HEK293 (cell line): Measurements from ENCODE around the gene GPRC5B.

ENCODE experiments used
- BCL11B ChIP-seq: fragments of 450-650 bp; formaldehyde crosslinking; IDR thresholded peaks from 2 replicates; pipeline ENCODE4 v1.5.1; 2016; ENCODE audit warnings: low read depth, missing biosample characterization, missing genetic modification characterization
- EGR2 ChIP-seq: fragments of 450-650 bp; formaldehyde crosslinking; IDR thresholded peaks from 2 replicates; pipeline ENCODE4 v1.5.1; 2016; ENCODE audit warnings: low read depth, missing biosample characterization, missing genetic modification characterization
- MZF1 ChIP-seq: fragments of 450-650 bp; formaldehyde crosslinking; IDR thresholded peaks from 2 replicates; pipeline ENCODE4 v1.5.1; 2017; ENCODE audit warnings: missing biosample characterization, missing genetic modification characterization, borderline replicate concordance
- SCRT1 ChIP-seq: fragments of 450-650 bp; formaldehyde crosslinking; IDR thresholded peaks from 2 replicates; pipeline ENCODE4 v1.5.1; 2016; ENCODE audit warnings: missing biosample characterization, missing genetic modification characterization, borderline replicate concordance
- ZBTB20 ChIP-seq: fragments of 450-650 bp; formaldehyde crosslinking; IDR thresholded peaks from 2 replicates; pipeline ENCODE4 v1.5.1; 2016; ENCODE audit warnings: missing biosample characterization, missing genetic modification characterization
- ZIC2 ChIP-seq: fragments of 450-650 bp; formaldehyde crosslinking; IDR thresholded peaks from 2 replicates; pipeline ENCODE4 v1.5.1; 2016; ENCODE audit warnings: missing biosample characterization, missing genetic modification characterization
- ZNF10 ChIP-seq: fragments of 450-650 bp; formaldehyde crosslinking; IDR thresholded peaks from 2 replicates; pipeline ENCODE4 v1.5.1; 2017; ENCODE audit warnings: missing biosample characterization, missing genetic modification characterization
- ZNF133 ChIP-seq: fragments of 450-650 bp; formaldehyde crosslinking; IDR thresholded peaks from 2 replicates; pipeline ENCODE4 v1.5.1; 2016; ENCODE audit warnings: missing biosample characterization, missing genetic modification characterization
- ZNF23 ChIP-seq: fragments of 450-650 bp; formaldehyde crosslinking; IDR thresholded peaks from 2 replicates; pipeline ENCODE4 v1.5.1; 2016; ENCODE audit warnings: missing biosample characterization, missing genetic modification characterization, borderline replicate concordance
- ZNF558 ChIP-seq: fragments of 450-650 bp; formaldehyde crosslinking; IDR thresholded peaks from 2 replicates; pipeline ENCODE4 v1.5.1; 2016; ENCODE audit warnings: missing biosample characterization, missing genetic modification characterization
- ZNF610 ChIP-seq: fragments of 450-650 bp; formaldehyde crosslinking; IDR thresholded peaks from 2 replicates; pipeline ENCODE4 v1.5.1; 2016; ENCODE audit warnings: missing biosample characterization, missing genetic modification characterization, borderline replicate concordance
- ZNF623 ChIP-seq: fragments of 450-650 bp; formaldehyde crosslinking; IDR thresholded peaks from 2 replicates; pipeline ENCODE4 v1.5.1; 2016; ENCODE audit warnings: missing biosample characterization, missing genetic modification characterization
- ZNF660 ChIP-seq: fragments of 450-650 bp; IDR thresholded peaks from 2 replicates; pipeline ENCODE4 v1.5.1; 2018; ENCODE audit warnings: missing biosample characterization, mild to moderate bottlenecking, missing genetic modification characterization
- ZNF791 ChIP-seq: fragments of 450-650 bp; formaldehyde crosslinking; IDR thresholded peaks from 2 replicates; pipeline ENCODE4 v1.5.1; 2016; ENCODE audit warnings: missing biosample characterization, missing genetic modification characterization
- ZSCAN4 ChIP-seq: fragments of 450-650 bp; formaldehyde crosslinking; IDR thresholded peaks from 2 replicates; pipeline ENCODE4 v1.5.1; 2017; ENCODE audit warnings: missing biosample characterization, missing genetic modification characterization
- TF ChIP-seq, protein P1 (sequence below): fragments of 450-650 bp; formaldehyde crosslinking; IDR thresholded peaks from 2 replicates; pipeline ENCODE4 v1.5.1; 2016; ENCODE audit warnings: missing biosample characterization, missing genetic modification characterization
- TF ChIP-seq, protein P2 (sequence below): fragments of 450-650 bp; formaldehyde crosslinking; IDR thresholded peaks from 2 replicates; pipeline ENCODE4 v1.5.1; 2016; ENCODE audit warnings: missing biosample characterization, missing genetic modification characterization, borderline replicate concordance
- TF ChIP-seq, protein P3 (sequence below): fragments of 450-650 bp; formaldehyde crosslinking; IDR thresholded peaks from 2 replicates; pipeline ENCODE4 v1.5.1; 2016; ENCODE audit warnings: missing biosample characterization, missing genetic modification characterization
- TF ChIP-seq, protein P4 (sequence below): fragments of 450-650 bp; formaldehyde crosslinking; IDR thresholded peaks from 2 replicates; pipeline ENCODE4 v1.5.1; 2016; ENCODE audit warnings: missing biosample characterization, missing genetic modification characterization

Gene GPRC5B

GRCh38 chr16:19907161-19907992 is 22.7 kb upstream of the GPRC5B start (continued):
- TF ChIP-seq BCL11B (no peak), ZNF660 (tag by site-specific recombination) (peak; percentile 44; the same call in 1 of the 2 replicates), EGR2 (no peak), ZSCAN4 (tag by site-specific recombination) (no peak), ZBTB20 (tag by site-specific recombination) (no peak), ZIC2 (peak; percentile 24; the same call in 1 of the 2 replicates), ZNF791 (tag by site-specific recombination) (no peak), ZNF558 (no peak), MZF1 (no peak), ZNF610 (tag by site-specific recombination) (no peak), ZNF10 (tag by site-specific recombination) (no peak), SCRT1 (tag by site-specific recombination) (no peak), ZNF23 (tag by site-specific recombination) (no peak), ZNF623 (tag by site-specific recombination) (no peak), ZNF133 (tag by site-specific recombination) (no peak)
- TF ChIP-seq, protein P1, sequence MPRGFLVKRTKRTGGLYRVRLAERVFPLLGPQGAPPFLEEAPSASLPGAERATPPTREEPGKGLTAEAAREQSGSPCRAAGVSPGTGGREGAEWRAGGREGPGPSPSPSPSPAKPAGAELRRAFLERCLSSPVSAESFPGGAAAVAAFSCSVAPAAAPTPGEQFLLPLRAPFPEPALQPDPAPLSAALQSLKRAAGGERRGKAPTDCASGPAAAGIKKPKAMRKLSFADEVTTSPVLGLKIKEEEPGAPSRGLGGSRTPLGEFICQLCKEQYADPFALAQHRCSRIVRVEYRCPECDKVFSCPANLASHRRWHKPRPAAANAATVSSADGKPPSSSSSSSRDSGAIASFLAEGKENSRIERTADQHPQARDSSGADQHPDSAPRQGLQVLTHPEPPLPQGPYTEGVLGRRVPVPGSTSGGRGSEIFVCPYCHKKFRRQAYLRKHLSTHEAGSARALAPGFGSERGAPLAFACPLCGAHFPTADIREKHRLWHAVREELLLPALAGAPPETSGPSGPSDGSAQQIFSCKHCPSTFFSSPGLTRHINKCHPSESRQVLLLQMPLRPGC (tag by site-specific recombination): no peak
- TF ChIP-seq, protein P2, sequence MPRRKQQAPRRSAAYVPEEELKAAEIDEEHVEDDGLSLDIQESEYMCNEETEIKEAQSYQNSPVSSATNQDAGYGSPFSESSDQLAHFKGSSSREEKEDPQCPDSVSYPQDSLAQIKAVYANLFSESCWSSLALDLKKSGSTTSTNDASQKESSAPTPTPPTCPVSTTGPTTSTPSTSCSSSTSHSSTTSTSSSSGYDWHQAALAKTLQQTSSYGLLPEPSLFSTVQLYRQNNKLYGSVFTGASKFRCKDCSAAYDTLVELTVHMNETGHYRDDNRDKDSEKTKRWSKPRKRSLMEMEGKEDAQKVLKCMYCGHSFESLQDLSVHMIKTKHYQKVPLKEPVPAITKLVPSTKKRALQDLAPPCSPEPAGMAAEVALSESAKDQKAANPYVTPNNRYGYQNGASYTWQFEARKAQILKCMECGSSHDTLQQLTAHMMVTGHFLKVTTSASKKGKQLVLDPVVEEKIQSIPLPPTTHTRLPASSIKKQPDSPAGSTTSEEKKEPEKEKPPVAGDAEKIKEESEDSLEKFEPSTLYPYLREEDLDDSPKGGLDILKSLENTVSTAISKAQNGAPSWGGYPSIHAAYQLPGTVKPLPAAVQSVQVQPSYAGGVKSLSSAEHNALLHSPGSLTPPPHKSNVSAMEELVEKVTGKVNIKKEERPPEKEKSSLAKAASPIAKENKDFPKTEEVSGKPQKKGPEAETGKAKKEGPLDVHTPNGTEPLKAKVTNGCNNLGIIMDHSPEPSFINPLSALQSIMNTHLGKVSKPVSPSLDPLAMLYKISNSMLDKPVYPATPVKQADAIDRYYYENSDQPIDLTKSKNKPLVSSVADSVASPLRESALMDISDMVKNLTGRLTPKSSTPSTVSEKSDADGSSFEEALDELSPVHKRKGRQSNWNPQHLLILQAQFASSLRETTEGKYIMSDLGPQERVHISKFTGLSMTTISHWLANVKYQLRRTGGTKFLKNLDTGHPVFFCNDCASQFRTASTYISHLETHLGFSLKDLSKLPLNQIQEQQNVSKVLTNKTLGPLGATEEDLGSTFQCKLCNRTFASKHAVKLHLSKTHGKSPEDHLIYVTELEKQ (tag by site-specific recombination): no peak
- TF ChIP-seq, protein P3, sequence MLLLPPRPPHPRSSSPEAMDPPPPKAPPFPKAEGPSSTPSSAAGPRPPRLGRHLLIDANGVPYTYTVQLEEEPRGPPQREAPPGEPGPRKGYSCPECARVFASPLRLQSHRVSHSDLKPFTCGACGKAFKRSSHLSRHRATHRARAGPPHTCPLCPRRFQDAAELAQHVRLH: no peak
- TF ChIP-seq, protein P4, sequence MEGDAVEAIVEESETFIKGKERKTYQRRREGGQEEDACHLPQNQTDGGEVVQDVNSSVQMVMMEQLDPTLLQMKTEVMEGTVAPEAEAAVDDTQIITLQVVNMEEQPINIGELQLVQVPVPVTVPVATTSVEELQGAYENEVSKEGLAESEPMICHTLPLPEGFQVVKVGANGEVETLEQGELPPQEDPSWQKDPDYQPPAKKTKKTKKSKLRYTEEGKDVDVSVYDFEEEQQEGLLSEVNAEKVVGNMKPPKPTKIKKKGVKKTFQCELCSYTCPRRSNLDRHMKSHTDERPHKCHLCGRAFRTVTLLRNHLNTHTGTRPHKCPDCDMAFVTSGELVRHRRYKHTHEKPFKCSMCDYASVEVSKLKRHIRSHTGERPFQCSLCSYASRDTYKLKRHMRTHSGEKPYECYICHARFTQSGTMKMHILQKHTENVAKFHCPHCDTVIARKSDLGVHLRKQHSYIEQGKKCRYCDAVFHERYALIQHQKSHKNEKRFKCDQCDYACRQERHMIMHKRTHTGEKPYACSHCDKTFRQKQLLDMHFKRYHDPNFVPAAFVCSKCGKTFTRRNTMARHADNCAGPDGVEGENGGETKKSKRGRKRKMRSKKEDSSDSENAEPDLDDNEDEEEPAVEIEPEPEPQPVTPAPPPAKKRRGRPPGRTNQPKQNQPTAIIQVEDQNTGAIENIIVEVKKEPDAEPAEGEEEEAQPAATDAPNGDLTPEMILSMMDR (tag by site-specific recombination): peak; percentile 89
- TF ChIP-seq, all 188 proteins: peak for 9
